BJ (cell line): ENCODE results near the gene LMX1B. TPM values are rescaled to one million over a fixed set of nuclear protein-coding genes. Genes with fewer than 3 reads are reported as not detected.
A peak's percentile ranks its signal among the peaks of the same experiment; 100 is the strongest.

ENCODE experiments used
- CTCF ChIA-PET: fragments of 350-600 bp; formaldehyde crosslinking; extraction: SDS; loops from one replicate; lab custom pipeline; 2021; ENCODE audit warnings: antibody characterized with exemption, inconsistent platforms; lab: Yijun Ruan, JAX
- POLR2A ChIA-PET: fragments of 300-600 bp; sonication (Branson Sonifier 250); formaldehyde crosslinking; extraction: SDS; loops from one replicate; lab custom pipeline; 2021; ENCODE audit warnings: antibody characterized with exemption; lab: Charles Lee
- DNase-seq: peaks from one replicate; pipeline ENCODE4 v3.0.0-alpha.2; 2011; ENCODE audit warnings: low read depth
- H3K27me3 ChIP-seq: 2 replicates; pipeline ENCODE4 v1.6.0; 2011; ENCODE audit warnings: low read length; ENCODE audit not compliant: control insufficient read depth, insufficient read depth
- H3K36me3 ChIP-seq: 2 replicates; pipeline ENCODE4 v1.5.1; 2011; ENCODE audit warnings: low read length; ENCODE audit not compliant: control insufficient read depth, insufficient read depth
- H3K4me3 ChIP-seq: 2 replicates; pipeline ENCODE4 v1.5.1; 2011; ENCODE audit warnings: low read depth, mild to moderate bottlenecking, control low read depth, low read length
- CTCF ChIP-seq: IDR thresholded peaks from 2 replicates; pipeline ENCODE4 v1.5.1; 2011; ENCODE audit warnings: low read depth, mild to moderate bottlenecking, control low read depth, inconsistent platforms, low read length, moderate library complexity; ENCODE audit not compliant: insufficient read depth
- polyA plus RNA-seq: library from polyadenylated mRNA; depleted of rRNA; stranded (reverse); fragments of >200 nt; gene quantifications from 2 replicates; pipeline ENCODE4 v1.2.3, GENCODE V29; 2011

LMX1B gene
- polyA plus RNA-seq, 1 experiment: not detected

- DNase-seq: no peak
- ChIA-PET CTCF (interaction anchor here (0.8 to 10.7 kb wide), 12 partner anchors 8 to 91 kb away, joined by 3 to 252 read pairs (median 3); no protein-coding TSS in a partner anchor), POLR2A (no interaction called here)
- Histone ChIP-seq H3K36me3 (no peaks in the 10 kb centered on the region), H3K27me3 (peaks cover 14% of the 10 kb centered on the region), H3K4me3 (no peak overlapping the region)
- TF ChIP-seq CTCF: peak; percentile 75
These were observed 88.6 kb downstream of the LMX1B start for GRCh38 chr9:126702151-126703001.

DNA sequence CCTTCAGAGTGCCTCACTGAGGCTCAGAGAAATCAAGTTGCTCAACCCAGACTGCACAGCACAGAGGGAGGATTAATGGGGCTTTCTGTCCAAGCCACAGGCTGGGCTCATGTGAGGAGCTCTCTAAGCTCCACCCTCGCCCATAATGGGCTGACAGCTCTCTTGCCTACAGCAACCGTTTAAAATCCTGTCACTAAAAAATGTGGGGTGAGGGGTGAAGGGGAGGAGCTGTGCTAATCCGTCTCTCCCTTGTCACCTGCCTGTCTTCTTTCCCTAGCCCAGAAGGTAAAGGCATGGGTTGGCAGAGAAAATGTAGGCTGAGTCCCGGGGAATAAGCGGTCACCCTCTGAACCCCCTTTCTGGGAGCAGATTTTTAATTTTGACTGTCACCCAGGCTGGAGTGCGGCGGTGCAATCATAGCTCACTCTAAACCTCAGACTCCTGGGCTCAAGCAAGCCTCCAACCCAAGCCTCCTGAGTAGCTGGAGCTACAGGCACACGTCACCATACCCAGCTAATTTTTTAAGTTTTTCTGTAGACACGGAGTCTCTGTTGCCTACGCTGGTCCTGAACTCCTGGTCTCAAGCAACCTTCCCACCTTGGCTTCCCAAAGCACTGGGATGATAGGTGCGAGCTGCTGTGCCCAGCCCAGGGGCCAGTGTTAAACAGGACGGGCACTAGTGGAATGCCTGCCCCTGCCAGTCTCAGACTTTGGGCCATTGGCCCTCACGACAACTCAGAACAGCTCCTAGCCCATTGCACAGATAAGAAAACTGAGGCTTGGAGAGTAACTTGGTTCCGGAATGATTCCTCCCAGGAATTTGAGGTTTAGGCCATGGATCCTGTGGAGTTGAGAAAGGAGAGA is 89.5 kb downstream of the LMX1B start:
- H3K27me3 ChIP-seq: peaks cover 13% of the 10 kb centered on the region
- H3K36me3 ChIP-seq: no peaks in the 10 kb centered on the region
- ChIA-PET CTCF (interaction anchor here (0.7 to 10.7 kb wide), 12 partner anchors 8 to 90 kb away, joined by 3 to 252 read pairs (median 3); no protein-coding TSS in a partner anchor), POLR2A (no interaction called here)
- DNase-seq: no peak
- TF ChIP-seq CTCF: no peak
- H3K4me3 ChIP-seq: no peak overlapping the region

- no peak for DNase-seq
- POLR2A ChIA-PET: no interaction called here
- CTCF ChIA-PET: interaction anchor here (0.7 to 10.7 kb wide), 10 partner anchors 7 to 121 kb away, joined by 3 to 252 read pairs (median 6); no protein-coding TSS in a partner anchor
These were observed 90.1 kb downstream of the LMX1B start for GRCh38 chr9:126703866-126704156.

DNA sequence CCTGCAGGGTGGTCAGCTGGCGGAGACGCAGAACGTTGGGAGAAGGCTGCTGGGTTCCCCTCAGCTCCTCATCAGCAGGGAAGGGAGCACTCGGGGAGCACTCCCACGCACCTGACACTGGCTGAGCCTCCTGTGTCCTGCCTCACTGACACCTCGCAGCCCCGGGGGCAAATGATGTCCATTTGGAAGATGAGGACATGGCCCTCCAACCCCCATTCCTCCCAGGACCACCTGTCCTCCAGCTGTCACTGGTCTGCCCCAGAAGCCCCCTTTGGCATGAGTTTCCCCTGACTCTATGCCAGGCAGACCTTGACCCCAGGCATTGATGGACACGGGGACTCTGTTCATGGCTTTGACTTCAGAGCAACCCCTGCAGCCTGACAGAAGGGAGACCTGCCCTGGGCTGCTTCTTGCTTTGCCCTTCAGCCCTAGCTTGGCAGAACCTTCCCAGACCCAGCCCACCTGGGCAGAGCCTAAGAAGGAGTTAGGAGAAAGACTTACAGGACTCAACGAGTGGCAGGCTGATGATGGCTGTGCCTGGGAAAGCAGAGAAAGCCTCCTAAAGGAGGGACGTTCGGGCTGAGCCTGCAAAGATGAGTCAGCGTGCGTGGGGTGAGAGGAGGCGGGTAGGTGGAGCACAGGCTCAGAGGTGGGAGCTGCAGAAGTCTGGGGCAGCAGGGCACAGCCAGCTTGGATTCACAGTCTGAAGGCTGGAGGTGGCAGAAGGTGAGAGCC is 90.6 kb downstream of the LMX1B start:
- POLR2A ChIA-PET: no interaction called here
- no peak for TF ChIP-seq CTCF
- Histone ChIP-seq H3K36me3 (no peaks in the 10 kb centered on the region), H3K27me3 (peaks cover 10% of the 10 kb centered on the region), H3K4me3 (no peak overlapping the region)
- DNase-seq: no peak
- CTCF ChIA-PET: interaction anchor here (0.6 to 10.7 kb wide), 21 partner anchors 7 to 120 kb away, joined by 3 to 252 read pairs (median 5); partner anchors contain the start of gene ZBTB43

More at GRCh38 chr9:126703866-126704156, 90.1 kb downstream of the LMX1B start:
- Histone ChIP-seq H3K36me3 (no peaks in the 10 kb centered on the region), H3K27me3 (peaks cover 9% of the 10 kb centered on the region), H3K4me3 (no peak overlapping the region)
- no peak for TF ChIP-seq CTCF
